HepG2 (cell line): ENCODE results near the gene XRCC3. TPM values are rescaled to one million over a fixed set of nuclear protein-coding genes. Genes with fewer than 3 reads are reported as not detected.
A peak's percentile ranks its signal among the peaks of the same experiment; 100 is the strongest.

Experiments used
- ATAC-seq: fragments of 200-7000 bp; cut with Tn5 transposase; 3 replicates; pipeline ENCODE4 v1.9.1; 2020; ENCODE audit warnings: mild to moderate bottlenecking, moderate library complexity
- BruUV-seq: library from RNA; stranded (reverse); fragments of 400-500 nt; replicated peaks from 2 replicates; lab custom pipeline; 2021; lab: Mats Ljungman, UMichigan
- CTCF ChIA-PET: fragments of 300-600 bp; formaldehyde crosslinking; extraction: SDS; loops from one replicate; lab custom pipeline; 2021; ENCODE audit warnings: low total read pairs, inconsistent platforms, low intra/inter-chr PET ratio; lab: Yijun Ruan, JAX
- POLR2A ChIA-PET: fragments of 350-600 bp; sonication (Branson Sonifier 250); formaldehyde crosslinking; loops from one replicate; lab custom pipeline; 2020; ENCODE audit warnings: antibody characterized with exemption, inconsistent platforms; lab: Yijun Ruan, JAX
- DNase-seq: peaks from one replicate; pipeline ENCODE4 v3.0.0-alpha.2; 2015; ENCODE audit warnings: low spot score
- FAIRE-seq: peaks from 3 replicates; lab custom pipeline; 2011; peaks lifted over from hg19 to GRCh38; lab: Jason Lieb, UNC
- H2AFZ ChIP-seq: one replicate; pipeline ENCODE4 v1.6.1; 2011; ENCODE audit warnings: low read length, inconsistent platforms
- H3K27ac ChIP-seq: fragments of 300-600 bp; 3 replicates; pipeline ENCODE4 v1.8.0; 2011; ENCODE audit warnings: mixed run types, mild to moderate bottlenecking, mixed read lengths, low read length, inconsistent platforms; ENCODE audit not compliant: insufficient read depth; ENCODE audit errors: extremely low read length
- H3K27me3 ChIP-seq, 2 experiments: fragments of 200-600 bp in 1 of 2; 2 replicates in 1 of 2; 3 replicates in 1 of 2; pipeline versions ENCODE4 v1.6.0 to v1.8.0; 2011; ENCODE audit warnings: low read length in 2 of 2, mild to moderate bottlenecking in 2 of 2, moderate library complexity in 2 of 2, inconsistent platforms in 1 of 2; ENCODE audit not compliant: insufficient read depth in 2 of 2, control insufficient read depth in 1 of 2
- H3K36me3 ChIP-seq, 2 experiments: fragments of 200-600 bp in 1 of 2; replicated peaks in 1 of 2; 2 replicates in 1 of 2; 3 replicates in 1 of 2; pipeline versions ENCODE4 v1.5.1 to v1.8.0; 2011; ENCODE audit warnings: low read length in 2 of 2, inconsistent platforms in 1 of 2; ENCODE audit not compliant: insufficient read depth in 2 of 2, control insufficient read depth in 1 of 2
- H3K4me1 ChIP-seq: 2 replicates; pipeline ENCODE4 v1.5.1; 2012; ENCODE audit warnings: low read length, inconsistent platforms; ENCODE audit not compliant: insufficient read depth
- H3K4me2 ChIP-seq: 2 replicates; pipeline ENCODE4 v1.6.0; 2011; ENCODE audit warnings: low read depth, low read length, inconsistent platforms
- H3K4me3 ChIP-seq, 3 experiments: fragments of 200-600 bp in 1 of 3; sonication (generic), shearing (Covaris generic) in 1 of 3; replicated peaks in 1 of 3; 2 replicates each; pipeline ENCODE4 v1.5.1; 2011 to 2016; ENCODE audit warnings: low read length in 3 of 3, inconsistent platforms in 2 of 3, low read depth in 2 of 3, mild to moderate bottlenecking in 2 of 3, control low read depth in 1 of 3, mixed read lengths in 1 of 3; ENCODE audit not compliant: insufficient read depth in 1 of 3
- H3K79me2 ChIP-seq: one replicate; pipeline ENCODE4 v1.6.1; 2011; ENCODE audit warnings: low read length, inconsistent platforms; ENCODE audit not compliant: insufficient read depth
- H3K9ac ChIP-seq: 2 replicates; pipeline ENCODE4 v1.6.0; 2011; ENCODE audit warnings: mild to moderate bottlenecking, low read depth, low read length, inconsistent platforms; ENCODE audit not compliant: insufficient read depth
- H3K9me3 ChIP-seq: 2 replicates; pipeline ENCODE4 v1.5.1; 2012; ENCODE audit warnings: mild to moderate bottlenecking, low read length
- H4K20me1 ChIP-seq: 2 replicates; pipeline ENCODE4 v1.6.0; 2011; ENCODE audit warnings: inconsistent platforms, mild to moderate bottlenecking, low read length, moderate library complexity; ENCODE audit not compliant: insufficient read depth
- AGO2 ChIP-seq: fragments of 200-400 bp; formaldehyde crosslinking; optimal IDR thresholded peaks from 2 replicates; pipeline ENCODE3; 2017; ENCODE audit warnings: mild to moderate bottlenecking, low read depth, low read length, moderate library complexity
- ARNTL ChIP-seq: sonication (generic); formaldehyde crosslinking; IDR thresholded peaks from 2 replicates; pipeline ENCODE4 v1.4.0; 2020; ENCODE audit warnings: mild to moderate bottlenecking, missing genetic modification reagents
- BCL6 ChIP-seq: IDR thresholded peaks from 2 replicates; pipeline ENCODE4 v1.6.1; 2016; ENCODE audit warnings: missing genetic modification reagents, missing compliant biosample characterization
- CBX5 ChIP-seq: sonication (generic); formaldehyde crosslinking; IDR thresholded peaks from 2 replicates; pipeline ENCODE4 v1.4.0; 2020; ENCODE audit warnings: missing genetic modification reagents, borderline replicate concordance
- ETV5 ChIP-seq: IDR thresholded peaks from 2 replicates; pipeline ENCODE4 v1.6.1; 2018; ENCODE audit warnings: missing biosample characterization, missing genetic modification reagents, inconsistent platforms, borderline replicate concordance
- KLF11 ChIP-seq: IDR thresholded peaks from 2 replicates; pipeline ENCODE4 v1.6.1; 2016; ENCODE audit warnings: missing compliant biosample characterization
- NR3C1 ChIP-seq: sonication (generic); formaldehyde crosslinking; IDR thresholded peaks from 2 replicates; pipeline ENCODE4 v1.4.0; 2020; ENCODE audit warnings: missing genetic modification reagents
- PHF21A ChIP-seq: sonication (generic); formaldehyde crosslinking; IDR thresholded peaks from 2 replicates; pipeline ENCODE4 v1.5.0; 2020; ENCODE audit warnings: mild to moderate bottlenecking, missing genetic modification reagents
- REXO4 ChIP-seq: sonication (generic); formaldehyde crosslinking; IDR thresholded peaks from 2 replicates; pipeline ENCODE4 v1.8.0; 2022; ENCODE audit warnings: missing genetic modification reagents, mild to moderate bottlenecking, borderline replicate concordance
- SIN3A ChIP-seq: IDR thresholded peaks from 2 replicates; pipeline ENCODE4 v1.6.1; 2011; ENCODE audit warnings: low read depth, mild to moderate bottlenecking, control low read depth, low read length, borderline replicate concordance
- SRSF9 ChIP-seq: fragments of 200-400 bp; formaldehyde crosslinking; IDR thresholded peaks from 2 replicates; pipeline ENCODE4 v1.6.1; 2018; ENCODE audit warnings: borderline replicate concordance, mild to moderate bottlenecking, low read depth, low read length; ENCODE audit not compliant: insufficient read depth, poor library complexity, severe bottlenecking
- WGBS: methylation state at CpG from one replicate; pipeline ENCODE4 v1.1.6; 2017; ENCODE audit warnings: low lambda C conversion rate; 5-methylcytosine and 5-hydroxymethylcytosine counted together
- in situ Hi-C: cut with HindIII; loops from 2 replicates; pipeline ENCODE4 v1.10.0; 2017; ENCODE audit warnings: low pct_unique_long_range_greater_than_20kb; ENCODE audit not compliant: extremely low pct_ligation_motif_present
- intact Hi-C: fragments of 100-400 bp; cut with micrococcal nuclease; formaldehyde crosslinking; loops from one replicate; pipeline ENCODE4 v1.10.0; 2022; ENCODE audit not compliant: unreplicated experiment
- polyA plus RNA-seq, 8 experiments: library from polyadenylated mRNA; depleted of rRNA in 3 of 8; stranded (reverse) in 7 of 8; unstranded in 1 of 8; fragments of >200 nt; fragmentation: Illumina TruSeq in 4 of 8; extraction: Trizol in 4 of 8; gene quantifications; 2 replicates each; pipeline versions ENCODE4 v1.2.1 to v1.2.3, GENCODE V29; 2011 to 2016; ENCODE audit warnings: low read depth in 4 of 8, missing spikeins in 1 of 8, mixed read lengths in 1 of 8; ENCODE audit not compliant: insufficient read depth in 1 of 8
- total RNA-seq, 5 experiments: library from RNA; depleted of rRNA; stranded (reverse); fragments of >200 nt; fragmentation: Illumina TruSeq; extraction: Trizol; gene quantifications; 2 replicates each; pipeline ENCODE4 v1.2.3, GENCODE V29; 2016; ENCODE audit warnings: low read depth in 1 of 5
- TF ChIP-seq, protein P1 (sequence below): sonication (generic); formaldehyde crosslinking; IDR thresholded peaks from 2 replicates; pipeline ENCODE4 v1.9.0; 2022; ENCODE audit warnings: low read depth, missing genetic modification reagents
- TF ChIP-seq, protein P2 (sequence below): sonication (generic); formaldehyde crosslinking; IDR thresholded peaks from 2 replicates; pipeline ENCODE4 v1.9.0; 2021; ENCODE audit warnings: missing genetic modification reagents, borderline replicate concordance

The XRCC3 gene
- total and polyA plus RNA-seq, 2 of the 13 experiments (the other 11 are each of a cell fraction or from before 2014, with no cell fraction given) = 5.4 to 25.8 TPM

DNA sequence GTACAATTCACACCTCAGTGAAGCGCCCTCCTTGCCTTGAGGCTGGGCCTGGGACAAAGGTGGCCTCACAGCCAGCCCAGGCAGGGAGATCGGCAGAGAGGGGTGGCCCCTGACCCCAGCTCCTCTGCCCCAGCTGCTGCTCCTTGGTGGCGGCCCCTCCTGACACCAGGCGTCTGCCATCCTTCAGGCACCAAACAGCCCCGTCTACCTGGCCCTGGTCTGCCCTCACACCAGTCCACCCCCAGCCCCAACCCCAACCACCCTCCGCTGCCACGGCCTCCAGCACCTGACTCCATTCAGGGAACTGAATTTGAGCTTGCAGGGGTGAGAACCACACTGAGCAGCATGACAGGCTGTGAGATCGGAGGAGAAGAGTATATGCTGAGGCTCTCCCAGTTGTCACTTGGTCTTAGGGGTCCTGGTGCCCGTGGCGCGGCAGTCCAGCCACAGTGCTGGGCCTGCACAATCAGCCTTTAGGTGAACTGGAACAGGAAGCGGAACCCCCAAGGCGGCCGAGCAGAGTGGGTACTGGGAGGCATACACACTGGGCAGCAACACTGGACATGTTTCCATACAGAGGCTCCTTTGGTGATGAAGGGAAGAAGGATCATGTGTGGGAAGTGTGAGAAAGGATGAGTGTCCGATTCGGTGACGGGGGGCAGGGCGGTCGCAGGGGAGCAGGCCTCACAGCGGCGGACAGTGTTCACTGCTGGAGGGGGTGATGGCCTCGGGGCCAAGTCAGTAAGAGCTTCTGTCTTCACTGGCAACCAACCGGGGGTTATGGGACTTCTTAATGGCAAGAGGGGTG lies 19.0 kb upstream of the XRCC3 start:
- TF ChIP-seq, protein P1, sequence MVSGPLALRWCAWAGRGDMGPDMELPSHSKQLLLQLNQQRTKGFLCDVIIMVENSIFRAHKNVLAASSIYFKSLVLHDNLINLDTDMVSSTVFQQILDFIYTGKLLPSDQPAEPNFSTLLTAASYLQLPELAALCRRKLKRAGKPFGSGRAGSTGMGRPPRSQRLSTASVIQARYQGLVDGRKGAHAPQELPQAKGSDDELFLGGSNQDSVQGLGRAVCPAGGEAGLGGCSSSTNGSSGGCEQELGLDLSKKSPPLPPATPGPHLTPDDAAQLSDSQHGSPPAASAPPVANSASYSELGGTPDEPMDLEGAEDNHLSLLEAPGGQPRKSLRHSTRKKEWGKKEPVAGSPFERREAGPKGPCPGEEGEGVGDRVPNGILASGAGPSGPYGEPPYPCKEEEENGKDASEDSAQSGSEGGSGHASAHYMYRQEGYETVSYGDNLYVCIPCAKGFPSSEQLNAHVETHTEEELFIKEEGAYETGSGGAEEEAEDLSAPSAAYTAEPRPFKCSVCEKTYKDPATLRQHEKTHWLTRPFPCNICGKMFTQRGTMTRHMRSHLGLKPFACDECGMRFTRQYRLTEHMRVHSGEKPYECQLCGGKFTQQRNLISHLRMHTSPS = no peak
- peak; percentile 66 for TF ChIP-seq AGO2

DNA sequence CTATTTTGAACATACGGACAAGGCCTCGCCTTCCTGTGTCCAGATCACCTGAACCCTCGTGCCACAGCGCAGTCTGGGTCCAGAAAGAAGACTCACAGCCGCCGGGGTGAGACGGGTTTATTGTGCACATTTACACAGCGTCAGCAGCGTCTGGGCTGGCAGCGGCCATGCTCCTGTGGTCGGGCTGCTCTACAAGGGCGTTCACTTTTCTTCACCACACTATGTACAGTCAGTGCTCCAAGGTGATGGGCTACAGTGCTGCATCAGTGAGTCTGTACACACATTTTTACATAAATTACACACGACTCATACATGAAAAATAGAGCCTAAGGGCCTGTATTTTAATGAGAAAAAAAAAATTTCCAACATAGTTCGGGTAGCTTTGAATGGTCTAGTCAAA lies 18.4 kb upstream of the XRCC3 start:
- Histone ChIP-seq H3K9me3 (no peaks in the 10 kb centered on the region), H3K27me3 (no peaks in the 10 kb centered on the region), H4K20me1 (no peaks in the 10 kb centered on the region), H3K36me3 (peaks cover 15 to 40% of the 10 kb centered on the region in 2 experiments), H2AFZ (no peak overlapping the region), H3K4me2 (no peak overlapping the region), H3K79me2 (no peaks in the 10 kb centered on the region), H3K4me1 (0 out of 2 replicates have a peak, but pooled peaks cover 10% of the 10 kb centered on the region), H3K27ac (no peak overlapping the region), H3K9ac (no peak overlapping the region), H3K4me3 (no peak overlapping the region)
- ChIA-PET POLR2A (interaction anchor here (1.6 kb wide), 1 partner anchor 18 kb away, joined by 3 read pairs; the partner anchor contains the start of genes XRCC3 and ZFYVE21), CTCF (no interaction called here)
- WGBS = 96% methylated on average over 14 of the region's 14 CpGs
- in situ Hi-C loops (no loop called here), intact Hi-C loops (no loop called here)
- FAIRE-seq (no peak), DNase-seq (no peak), ATAC-seq (no peak)
- no TSS peak for BruUV-seq
- TF ChIP-seq, protein P2, sequence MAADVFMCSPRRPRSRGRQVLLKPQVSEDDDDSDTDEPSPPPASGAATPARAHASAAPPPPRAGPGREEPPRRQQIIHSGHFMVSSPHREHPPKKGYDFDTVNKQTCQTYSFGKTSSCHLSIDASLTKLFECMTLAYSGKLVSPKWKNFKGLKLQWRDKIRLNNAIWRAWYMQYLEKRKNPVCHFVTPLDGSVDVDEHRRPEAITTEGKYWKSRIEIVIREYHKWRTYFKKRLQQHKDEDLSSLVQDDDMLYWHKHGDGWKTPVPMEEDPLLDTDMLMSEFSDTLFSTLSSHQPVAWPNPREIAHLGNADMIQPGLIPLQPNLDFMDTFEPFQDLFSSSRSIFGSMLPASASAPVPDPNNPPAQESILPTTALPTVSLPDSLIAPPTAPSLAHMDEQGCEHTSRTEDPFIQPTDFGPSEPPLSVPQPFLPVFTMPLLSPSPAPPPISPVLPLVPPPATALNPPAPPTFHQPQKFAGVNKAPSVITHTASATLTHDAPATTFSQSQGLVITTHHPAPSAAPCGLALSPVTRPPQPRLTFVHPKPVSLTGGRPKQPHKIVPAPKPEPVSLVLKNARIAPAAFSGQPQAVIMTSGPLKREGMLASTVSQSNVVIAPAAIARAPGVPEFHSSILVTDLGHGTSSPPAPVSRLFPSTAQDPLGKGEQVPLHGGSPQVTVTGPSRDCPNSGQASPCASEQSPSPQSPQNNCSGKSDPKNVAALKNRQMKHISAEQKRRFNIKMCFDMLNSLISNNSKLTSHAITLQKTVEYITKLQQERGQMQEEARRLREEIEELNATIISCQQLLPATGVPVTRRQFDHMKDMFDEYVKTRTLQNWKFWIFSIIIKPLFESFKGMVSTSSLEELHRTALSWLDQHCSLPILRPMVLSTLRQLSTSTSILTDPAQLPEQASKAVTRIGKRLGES (CRISPR knock-in tag) = no peak
- TF ChIP-seq NR3C1 (CRISPR knock-in tag) = no peak
- no peak for TF ChIP-seq BCL6 (CRISPR knock-in tag)
- no peak for TF ChIP-seq ETV5 (CRISPR knock-in tag)
- no peak for TF ChIP-seq SRSF9
- no peak for TF ChIP-seq PHF21A (CRISPR knock-in tag)
- TF ChIP-seq SIN3A = no peak
- no peak for TF ChIP-seq KLF11 (CRISPR knock-in tag)
- no peak for TF ChIP-seq ARNTL (CRISPR knock-in tag)
- TF ChIP-seq REXO4 (CRISPR knock-in tag) = no peak
- TF ChIP-seq CBX5 = no peak

More for the DNA sequence above, 19.0 kb upstream of the XRCC3 start:
- Histone ChIP-seq H4K20me1 (no peaks in the 10 kb centered on the region), H3K27me3 (no peaks in the 10 kb centered on the region), H2AFZ (no peak overlapping the region), H3K9me3 (no peaks in the 10 kb centered on the region), H3K4me2 (no peak overlapping the region), H3K27ac (no peak overlapping the region), H3K4me1 (0 out of 2 replicates have a peak, but pooled peaks cover 10% of the 10 kb centered on the region), H3K4me3 (no peak overlapping the region), H3K36me3 (peaks cover 15 to 33% of the 10 kb centered on the region in 2 experiments; a peak in 4 of 5 replicates), H3K9ac (no peak overlapping the region), H3K79me2 (no peaks in the 10 kb centered on the region)
- no TSS peak for BruUV-seq
- in situ Hi-C loops = no loop called here
- WGBS = 97% methylated on average over 23 of the region's 23 CpGs
- FAIRE-seq (no peak), DNase-seq (no peak), ATAC-seq (no peak)
- POLR2A ChIA-PET = interaction anchor here (1.6 kb wide), 1 partner anchor 19 kb away, joined by 3 read pairs; the partner anchor contains the start of genes XRCC3 and ZFYVE21
- CTCF ChIA-PET = no interaction called here
- intact Hi-C loops = no loop called here
